ENCODE results near the gene THSD4. TPM values are rescaled to one million over a fixed set of nuclear protein-coding genes. Genes with fewer than 3 reads are reported as not detected.

The THSD4 gene
- total and polyA plus RNA-seq, 2 donors (not counting 1 experiment from before 2014, with no cell fraction given): 43.1 to 95.5 TPM

DNA sequence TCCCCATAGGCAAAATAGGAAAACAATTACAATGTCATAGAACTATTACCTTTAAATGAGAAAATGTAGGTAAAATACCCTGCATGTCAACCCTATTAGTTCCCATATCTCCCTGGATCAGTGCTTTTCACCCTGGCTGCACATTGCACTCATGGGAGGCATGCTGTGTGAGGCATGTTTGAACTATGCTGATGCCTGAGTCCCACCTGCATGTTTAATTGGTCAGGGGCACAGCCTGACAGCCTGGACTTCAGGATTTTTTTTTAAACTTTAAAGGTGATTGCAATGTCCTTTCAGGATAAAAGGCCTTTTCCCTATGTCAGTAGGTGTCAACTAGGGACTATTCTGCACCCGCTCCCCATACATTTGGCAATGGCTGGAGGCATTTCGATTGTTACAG, 559.1 kb downstream of the THSD4 start:
- no peaks in the 10 kb centered on the region for H3K36me3 ChIP-seq (ENCODE audit: control insufficient read depth, insufficient read depth, low read length)
- DNase-seq (ENCODE audit: low read depth in 2 of 2): no peak

DNA sequence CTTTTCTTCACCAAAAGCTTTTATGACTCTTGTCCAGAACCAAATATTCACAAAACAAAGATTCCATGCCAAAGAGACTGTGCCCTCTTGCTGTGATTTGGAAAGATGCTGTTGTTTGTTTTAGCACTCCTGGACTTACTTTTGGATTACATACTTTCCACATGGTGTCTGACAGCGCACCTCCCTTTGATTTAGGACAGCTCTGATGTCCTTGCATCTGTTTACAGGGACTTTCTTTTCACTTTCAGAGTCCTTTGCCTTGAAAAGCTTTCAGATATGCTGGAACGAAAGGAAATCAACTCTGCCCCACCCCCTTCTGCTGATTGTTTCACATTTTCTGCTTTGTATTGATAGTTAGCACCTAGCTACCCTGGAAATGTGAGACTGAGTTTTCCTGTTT, 562.1 kb downstream of the THSD4 start:
- Histone ChIP-seq H3K9me3 (ENCODE audit: control insufficient read depth, insufficient read depth, low read depth, low read length) (no peaks in the 10 kb centered on the region), H3K27me3 (ENCODE audit: control insufficient read depth, insufficient read depth, low read length) (no peaks in the 10 kb centered on the region), H3K4me2 (ENCODE audit: extremely low read depth, insufficient read depth, low read length) (no peak overlapping the region), H3K4me3 (replicated peaks in 1 of 4; ENCODE audit: control extremely low read depth in 1 of 4, insufficient read depth in 1 of 4, low read depth in 3 of 4, low read length in 4 of 4) (no peak overlapping the region), H3K79me2 (ENCODE audit: control insufficient read depth, insufficient read depth, low read length) (no peaks in the 10 kb centered on the region), H2AFZ (ENCODE audit: low read length) (no peak overlapping the region), H3K4me1 (ENCODE audit: control insufficient read depth, extremely low read depth, insufficient read depth, low read length) (peaks cover 8% of the 10 kb centered on the region), H3K27ac (ENCODE audit: insufficient read depth, low read length) (no peak overlapping the region), H3K9ac (ENCODE audit: insufficient read depth, low read length) (no peak overlapping the region), H3K36me3 (ENCODE audit: control insufficient read depth, insufficient read depth, low read length) (no peaks in the 10 kb centered on the region), H4K20me1 (ENCODE audit: control insufficient read depth, extremely low read depth, insufficient read depth, low read length) (no peaks in the 10 kb centered on the region)
- TF ChIP-seq, protein P1, sequence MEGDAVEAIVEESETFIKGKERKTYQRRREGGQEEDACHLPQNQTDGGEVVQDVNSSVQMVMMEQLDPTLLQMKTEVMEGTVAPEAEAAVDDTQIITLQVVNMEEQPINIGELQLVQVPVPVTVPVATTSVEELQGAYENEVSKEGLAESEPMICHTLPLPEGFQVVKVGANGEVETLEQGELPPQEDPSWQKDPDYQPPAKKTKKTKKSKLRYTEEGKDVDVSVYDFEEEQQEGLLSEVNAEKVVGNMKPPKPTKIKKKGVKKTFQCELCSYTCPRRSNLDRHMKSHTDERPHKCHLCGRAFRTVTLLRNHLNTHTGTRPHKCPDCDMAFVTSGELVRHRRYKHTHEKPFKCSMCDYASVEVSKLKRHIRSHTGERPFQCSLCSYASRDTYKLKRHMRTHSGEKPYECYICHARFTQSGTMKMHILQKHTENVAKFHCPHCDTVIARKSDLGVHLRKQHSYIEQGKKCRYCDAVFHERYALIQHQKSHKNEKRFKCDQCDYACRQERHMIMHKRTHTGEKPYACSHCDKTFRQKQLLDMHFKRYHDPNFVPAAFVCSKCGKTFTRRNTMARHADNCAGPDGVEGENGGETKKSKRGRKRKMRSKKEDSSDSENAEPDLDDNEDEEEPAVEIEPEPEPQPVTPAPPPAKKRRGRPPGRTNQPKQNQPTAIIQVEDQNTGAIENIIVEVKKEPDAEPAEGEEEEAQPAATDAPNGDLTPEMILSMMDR (conservative IDR thresholded peaks at IDR 0.05 in 1 of 2, IDR thresholded peaks at IDR 0.05 in 1 of 2; ENCODE audit: low read depth in 1 of 2, low read length in 2 of 2): no peak
- no peak for DNase-seq (ENCODE audit: low read depth in 2 of 2)

More for the DNA sequence above, 559.1 kb downstream of the THSD4 start:
- H3K27me3 ChIP-seq (ENCODE audit: control insufficient read depth, insufficient read depth, low read length): no peaks in the 10 kb centered on the region
- no peaks in the 10 kb centered on the region for H3K79me2 ChIP-seq (ENCODE audit: control insufficient read depth, insufficient read depth, low read length)
- no peak overlapping the region for H3K4me3 ChIP-seq (replicated peaks in 1 of 4; ENCODE audit: control extremely low read depth in 1 of 4, insufficient read depth in 1 of 4, low read depth in 3 of 4, low read length in 4 of 4)
- H3K9me3 ChIP-seq (ENCODE audit: control insufficient read depth, insufficient read depth, low read depth, low read length): no peaks in the 10 kb centered on the region
- H3K9ac ChIP-seq (ENCODE audit: insufficient read depth, low read length): no peak overlapping the region
- H3K4me2 ChIP-seq (ENCODE audit: extremely low read depth, insufficient read depth, low read length): no peak overlapping the region
- no peak overlapping the region for H3K27ac ChIP-seq (ENCODE audit: insufficient read depth, low read length)
- no peak overlapping the region for H2AFZ ChIP-seq (ENCODE audit: low read length)
- TF ChIP-seq, protein P1 (conservative IDR thresholded peaks at IDR 0.05 in 1 of 2, IDR thresholded peaks at IDR 0.05 in 1 of 2; ENCODE audit: low read depth in 1 of 2, low read length in 2 of 2): no peak
- no peak for TF ChIP-seq EZH2 (IDR thresholded peaks at IDR 0.05; ENCODE audit: low read length, missing control alignments)
- peaks cover 8% of the 10 kb centered on the region for H3K4me1 ChIP-seq (ENCODE audit: control insufficient read depth, extremely low read depth, insufficient read depth, low read length)
- no peaks in the 10 kb centered on the region for H4K20me1 ChIP-seq (ENCODE audit: control insufficient read depth, extremely low read depth, insufficient read depth, low read length)

DNA sequence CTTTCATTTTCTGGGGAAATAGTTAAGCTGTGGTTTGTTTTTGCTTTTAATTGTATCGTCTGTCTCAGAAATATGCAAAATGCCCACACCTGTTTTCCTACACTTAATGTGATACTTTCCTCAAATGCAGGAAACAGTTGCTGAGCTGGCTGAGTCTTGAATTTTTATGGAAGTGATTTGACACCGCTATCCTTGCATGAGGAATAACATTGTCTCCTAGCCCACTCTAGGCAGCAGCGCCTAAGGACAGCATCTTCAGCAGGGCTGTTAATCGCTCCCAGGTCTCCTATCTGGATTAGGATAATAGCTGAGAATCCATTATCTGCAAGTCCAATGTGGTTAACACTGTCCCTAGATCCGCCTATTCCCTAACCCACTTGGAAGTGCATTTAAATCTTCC, 562.5 kb downstream of the THSD4 start:
- Histone ChIP-seq H3K79me2 (ENCODE audit: control insufficient read depth, insufficient read depth, low read length) (no peaks in the 10 kb centered on the region), H2AFZ (ENCODE audit: low read length) (no peak overlapping the region), H3K4me3 (replicated peaks in 1 of 4; ENCODE audit: control extremely low read depth in 1 of 4, insufficient read depth in 1 of 4, low read depth in 3 of 4, low read length in 4 of 4) (no peak overlapping the region), H3K27ac (ENCODE audit: insufficient read depth, low read length) (no peak overlapping the region), H3K27me3 (ENCODE audit: control insufficient read depth, insufficient read depth, low read length) (no peaks in the 10 kb centered on the region), H3K4me2 (ENCODE audit: extremely low read depth, insufficient read depth, low read length) (no peak overlapping the region), H3K9ac (ENCODE audit: insufficient read depth, low read length) (no peak overlapping the region), H3K9me3 (ENCODE audit: control insufficient read depth, insufficient read depth, low read depth, low read length) (no peaks in the 10 kb centered on the region), H4K20me1 (ENCODE audit: control insufficient read depth, extremely low read depth, insufficient read depth, low read length) (no peaks in the 10 kb centered on the region), H3K36me3 (ENCODE audit: control insufficient read depth, insufficient read depth, low read length) (no peaks in the 10 kb centered on the region), H3K4me1 (ENCODE audit: control insufficient read depth, extremely low read depth, insufficient read depth, low read length) (peaks cover 8% of the 10 kb centered on the region)
- no peak for DNase-seq (ENCODE audit: low read depth in 2 of 2)
- TF ChIP-seq, protein P1 (conservative IDR thresholded peaks at IDR 0.05 in 1 of 2, IDR thresholded peaks at IDR 0.05 in 1 of 2; ENCODE audit: low read depth in 1 of 2, low read length in 2 of 2): no peak
- TF ChIP-seq EZH2 (IDR thresholded peaks at IDR 0.05; ENCODE audit: low read length, missing control alignments): no peak

Measured in fibroblast of lung (primary cell).